HG02885 (cell line): ENCODE results near the gene CYS1.
"Not testable (repeated sequence)": the region's sequence is repeated elsewhere in the genome, so short reads cannot be mapped to it uniquely, and the experiment has no call there.

Source experiments
- ATAC-seq: cut with Tn5 transposase; IDR thresholded peaks from one replicate; pipeline ENCODE4 v1.9.1; 2021; ENCODE audit warnings: mild to moderate bottlenecking; ENCODE audit not compliant: unreplicated experiment, poor library complexity

Gene CYS1

DNA sequence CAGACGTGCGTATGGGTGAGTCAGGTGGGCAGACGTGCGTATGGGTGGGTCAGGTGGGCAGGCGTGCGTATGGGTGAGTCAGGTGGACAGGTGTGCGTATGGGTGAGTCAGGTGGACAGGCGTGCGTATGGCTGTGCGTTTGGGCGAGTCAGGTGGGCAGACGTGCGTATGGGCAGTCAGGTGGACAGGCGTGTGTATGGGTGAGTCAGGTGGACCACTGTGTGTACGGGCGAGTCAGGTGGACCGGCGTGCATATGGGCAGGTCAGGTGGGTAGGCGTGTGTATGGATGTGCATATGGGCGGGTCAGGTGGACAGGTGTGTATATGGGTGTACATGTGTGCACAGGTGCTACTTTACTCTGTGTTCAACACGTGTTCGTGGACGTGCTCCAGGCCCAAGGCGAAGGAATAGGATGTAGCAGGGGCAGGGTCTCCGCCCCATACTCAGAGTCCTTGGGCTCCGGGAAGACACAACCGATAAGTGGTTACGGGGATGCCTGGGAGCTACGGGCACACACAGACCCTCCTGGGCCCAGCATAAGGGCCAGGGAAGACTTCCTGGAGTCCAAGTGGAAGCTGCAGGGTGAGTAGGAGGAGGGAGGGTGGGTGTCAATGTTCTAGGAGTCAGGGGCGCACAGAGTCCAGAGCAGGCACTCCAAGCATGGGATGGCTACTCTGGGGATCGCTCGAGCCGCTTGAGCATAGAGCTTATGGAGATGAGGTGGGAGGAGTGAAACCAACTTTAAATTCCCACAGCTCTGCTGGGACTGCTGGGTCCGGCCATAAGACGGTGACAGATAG is 64.0 kb downstream of the CYS1 start:
- no peak for ATAC-seq

DNA sequence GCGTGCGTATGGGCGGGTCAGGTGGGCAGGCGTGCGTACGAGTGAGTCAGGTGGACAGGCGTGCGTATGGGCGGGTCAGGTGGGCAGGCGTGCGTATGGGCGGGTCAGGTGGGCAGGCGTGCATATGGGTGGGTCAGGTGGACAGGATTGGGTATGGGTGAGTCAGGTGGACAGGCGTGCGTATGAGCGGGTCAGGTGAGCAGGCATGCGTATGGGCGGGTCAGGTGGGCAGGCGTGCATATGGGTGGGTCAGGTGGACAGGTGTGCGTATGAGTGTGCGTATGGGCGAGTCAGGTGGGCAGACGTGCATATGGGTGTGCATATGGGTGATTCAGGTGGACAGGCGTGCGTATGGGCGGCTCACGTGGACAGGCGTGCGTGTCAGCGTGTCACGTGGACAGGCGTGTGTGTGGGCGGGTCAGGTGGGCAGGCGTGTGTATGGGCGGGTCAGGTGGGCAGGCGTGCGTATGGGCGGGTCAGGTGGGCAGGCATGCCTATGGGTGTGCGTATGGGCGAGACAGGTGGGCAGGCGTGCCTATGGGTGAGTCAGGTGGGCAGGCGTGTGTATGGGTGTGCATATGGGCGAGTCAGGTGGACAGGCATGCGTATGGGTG is 64.7 kb downstream of the CYS1 start:
- not testable (repeated sequence) for ATAC-seq

DNA sequence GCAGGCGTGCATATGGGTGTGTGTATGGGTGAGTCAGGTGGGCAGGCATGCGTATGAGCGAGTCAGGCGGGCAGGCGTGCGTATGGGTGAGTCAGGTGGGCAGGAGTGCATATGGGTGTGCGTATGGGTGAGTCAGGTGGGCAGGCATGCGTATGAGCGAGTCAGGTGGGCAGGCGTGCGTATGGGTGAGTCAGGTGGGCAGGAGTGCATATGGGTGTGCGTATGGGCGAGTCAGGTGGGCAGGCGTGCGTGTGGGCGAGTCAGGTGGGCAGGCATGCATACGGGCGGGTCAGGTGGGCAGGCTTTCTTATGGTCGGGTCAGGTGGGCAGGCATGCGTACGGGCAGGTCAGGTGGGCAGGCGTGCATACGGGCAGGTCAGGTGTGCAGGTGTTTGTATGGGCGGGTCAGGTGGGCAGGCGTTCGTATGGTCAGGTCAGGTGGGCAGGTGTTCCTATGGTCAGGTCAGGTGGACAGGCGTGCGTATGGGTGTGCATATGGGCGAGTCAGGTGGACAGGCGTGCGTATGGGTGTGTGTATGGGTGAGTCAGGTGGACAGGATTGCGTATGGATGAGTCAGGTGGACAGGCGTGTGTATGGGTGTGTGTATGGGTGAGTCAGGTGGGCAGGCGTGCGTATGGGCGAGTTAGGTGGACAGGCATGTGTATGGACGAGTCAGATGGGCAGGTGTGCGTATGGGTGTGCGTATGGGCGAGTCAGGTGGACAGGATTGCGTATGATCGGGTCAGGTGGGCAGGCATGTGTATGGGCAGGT is 65.6 kb downstream of the CYS1 start:
- no peak for ATAC-seq

DNA sequence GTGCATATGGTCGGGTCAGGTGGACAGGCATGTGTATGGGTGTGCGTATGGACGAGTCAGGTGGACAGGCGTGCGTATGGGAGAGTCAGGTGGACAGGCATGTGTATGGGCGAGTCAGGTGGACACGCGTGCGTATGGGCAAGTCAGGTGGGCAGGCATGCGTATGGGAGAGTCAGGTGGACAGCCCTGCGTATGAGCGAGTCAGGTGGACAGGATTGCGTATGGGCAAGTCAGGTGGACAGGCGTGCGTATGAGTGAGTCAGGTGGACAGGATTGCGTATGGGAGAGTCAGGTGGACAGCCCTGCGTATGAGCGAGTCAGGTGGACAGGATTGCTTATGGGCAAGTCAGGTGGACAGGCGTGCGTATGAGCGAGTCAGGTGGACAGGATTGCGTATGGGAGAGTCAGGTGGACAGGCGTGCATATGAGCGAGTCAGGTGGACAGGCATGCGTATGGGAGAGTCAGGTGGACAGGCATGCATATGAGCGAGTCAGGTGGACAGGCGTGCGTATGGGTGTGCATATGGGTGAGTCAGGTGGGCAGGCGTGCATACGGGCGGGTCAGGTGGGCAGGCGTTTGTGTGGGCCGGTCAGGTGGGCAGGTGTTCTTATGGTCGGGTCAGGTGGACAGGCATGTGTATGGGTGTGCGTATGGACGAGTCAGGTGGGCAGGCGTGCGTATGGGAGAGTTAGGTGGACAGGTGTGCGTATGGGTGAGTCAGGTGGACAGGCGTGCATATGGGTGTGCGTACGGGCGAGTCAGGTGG is 66.4 kb downstream of the CYS1 start:
- ATAC-seq = not testable (repeated sequence)

DNA sequence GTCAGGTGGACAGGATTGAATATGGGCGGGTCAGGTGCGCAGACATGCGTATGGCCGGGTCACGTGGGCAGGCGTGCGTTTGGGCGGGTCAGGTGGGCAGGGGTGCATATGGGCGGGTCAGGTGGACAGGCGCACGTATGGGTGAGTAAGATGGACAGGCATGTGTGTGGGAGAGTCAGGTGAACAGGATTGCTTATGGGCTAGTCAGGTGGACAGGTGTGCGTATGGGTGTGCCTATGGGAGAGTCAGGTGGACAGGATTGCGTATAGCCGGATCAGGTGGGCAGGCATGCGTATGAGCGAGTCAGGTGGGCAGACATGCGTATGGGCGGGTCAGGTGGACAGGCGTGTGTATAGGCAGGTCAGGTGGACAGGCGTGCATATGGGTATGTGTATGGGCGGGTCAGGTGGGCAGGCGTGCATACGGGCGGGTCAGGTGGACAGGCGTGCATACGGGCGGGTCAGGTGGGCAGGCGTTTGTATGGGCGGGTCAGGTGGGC is 67.2 kb downstream of the CYS1 start:
- no peak for ATAC-seq

DNA sequence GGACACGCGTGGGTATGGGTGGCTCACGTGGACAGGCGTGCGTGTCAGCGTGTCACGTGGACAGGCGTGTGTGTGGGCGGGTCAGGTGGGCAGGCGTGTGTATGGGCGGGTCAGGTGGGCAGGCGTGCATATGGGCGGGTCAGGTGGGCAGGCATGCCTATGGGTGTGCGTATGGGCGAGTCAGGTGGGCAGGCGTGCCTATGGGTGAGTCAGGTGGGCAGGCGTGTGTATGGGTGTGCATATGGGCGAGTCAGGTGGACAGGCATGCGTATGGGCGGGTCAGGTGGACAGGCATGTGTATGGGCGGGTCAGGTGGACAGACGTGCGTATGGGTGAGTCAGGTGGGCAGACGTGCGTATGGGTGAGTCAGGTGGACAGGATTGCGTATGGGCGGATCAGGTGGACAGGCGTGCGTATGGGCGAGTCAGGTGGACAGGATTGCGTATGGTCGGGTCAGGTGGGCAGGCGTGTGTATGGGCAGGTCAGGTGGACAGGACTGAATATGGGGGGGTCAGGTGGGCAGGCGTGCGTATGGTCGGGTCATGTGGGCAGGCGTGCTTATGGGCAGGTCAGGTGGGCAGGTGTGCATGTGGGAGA is 67.7 kb downstream of the CYS1 start:
- ATAC-seq = not testable (repeated sequence)

DNA sequence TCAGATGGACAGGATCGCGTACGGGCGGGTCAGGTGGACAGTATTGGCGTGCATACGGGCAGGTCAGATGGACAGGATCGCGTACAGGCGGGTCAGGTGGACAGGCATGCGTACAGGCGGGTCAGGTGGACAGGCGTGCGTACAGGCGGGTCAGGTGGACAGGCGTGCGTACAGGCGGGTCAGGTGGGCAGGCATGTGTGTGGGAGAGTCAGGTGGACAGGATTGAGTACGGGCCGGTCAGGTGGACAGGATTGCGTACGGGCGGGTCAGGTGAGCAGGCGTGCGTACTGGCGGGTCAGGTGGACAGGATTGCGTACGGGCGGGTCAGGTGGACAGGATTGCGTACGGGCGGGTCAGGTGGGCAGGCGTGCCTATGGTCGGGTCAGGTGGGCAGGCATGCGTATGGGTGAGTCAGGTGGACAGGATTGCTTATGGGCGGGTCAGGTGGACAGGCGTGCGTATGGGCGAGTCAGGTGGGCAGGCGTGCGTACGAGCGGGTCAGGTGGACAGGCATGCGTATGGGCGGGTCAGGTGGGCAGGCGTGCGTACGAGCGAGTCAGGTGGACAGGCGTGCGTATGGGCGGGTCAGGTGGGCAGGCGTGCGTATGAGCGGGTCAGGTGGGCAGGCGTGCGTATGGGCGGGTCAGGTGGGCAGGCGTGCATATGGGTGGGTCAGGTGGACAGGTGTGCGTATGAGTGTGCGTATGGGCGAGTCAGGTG is 68.4 kb downstream of the CYS1 start:
- ATAC-seq = not testable (repeated sequence)

DNA sequence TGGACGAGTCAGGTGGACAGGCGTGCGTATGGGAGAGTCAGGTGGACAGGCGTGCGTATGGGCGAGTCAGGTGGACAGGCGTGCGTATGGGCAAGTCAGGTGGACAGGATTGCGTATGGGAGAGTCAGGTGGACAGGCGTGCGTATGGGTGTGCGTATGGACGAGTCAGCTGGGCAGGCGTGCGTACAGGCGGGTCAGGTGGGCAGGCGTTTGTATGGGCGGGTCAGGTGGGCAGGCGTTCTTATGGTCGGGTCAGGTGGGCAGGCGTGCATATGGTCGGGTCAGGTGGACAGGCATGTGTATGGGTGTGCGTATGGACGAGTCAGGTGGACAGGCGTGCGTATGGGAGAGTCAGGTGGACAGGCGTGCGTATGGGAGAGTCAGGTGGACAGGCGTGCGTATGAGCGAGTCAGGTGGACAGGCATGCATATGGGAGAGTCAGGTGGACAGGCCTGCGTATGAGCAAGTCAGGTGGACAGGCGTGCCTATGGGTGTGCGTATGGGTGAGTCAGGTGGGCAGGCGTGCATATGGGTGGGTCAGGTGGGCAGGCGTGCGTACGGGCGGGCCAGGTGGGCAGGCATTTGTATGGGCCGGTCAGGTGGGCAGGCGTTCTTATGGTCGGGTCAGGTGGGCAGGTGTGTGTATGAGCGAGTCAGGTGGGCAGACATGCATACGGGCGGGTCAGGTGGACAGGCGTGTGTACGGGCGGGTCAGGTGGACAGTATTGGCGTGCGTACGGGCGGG is 69.2 kb downstream of the CYS1 start:
- not testable (repeated sequence) for ATAC-seq

DNA sequence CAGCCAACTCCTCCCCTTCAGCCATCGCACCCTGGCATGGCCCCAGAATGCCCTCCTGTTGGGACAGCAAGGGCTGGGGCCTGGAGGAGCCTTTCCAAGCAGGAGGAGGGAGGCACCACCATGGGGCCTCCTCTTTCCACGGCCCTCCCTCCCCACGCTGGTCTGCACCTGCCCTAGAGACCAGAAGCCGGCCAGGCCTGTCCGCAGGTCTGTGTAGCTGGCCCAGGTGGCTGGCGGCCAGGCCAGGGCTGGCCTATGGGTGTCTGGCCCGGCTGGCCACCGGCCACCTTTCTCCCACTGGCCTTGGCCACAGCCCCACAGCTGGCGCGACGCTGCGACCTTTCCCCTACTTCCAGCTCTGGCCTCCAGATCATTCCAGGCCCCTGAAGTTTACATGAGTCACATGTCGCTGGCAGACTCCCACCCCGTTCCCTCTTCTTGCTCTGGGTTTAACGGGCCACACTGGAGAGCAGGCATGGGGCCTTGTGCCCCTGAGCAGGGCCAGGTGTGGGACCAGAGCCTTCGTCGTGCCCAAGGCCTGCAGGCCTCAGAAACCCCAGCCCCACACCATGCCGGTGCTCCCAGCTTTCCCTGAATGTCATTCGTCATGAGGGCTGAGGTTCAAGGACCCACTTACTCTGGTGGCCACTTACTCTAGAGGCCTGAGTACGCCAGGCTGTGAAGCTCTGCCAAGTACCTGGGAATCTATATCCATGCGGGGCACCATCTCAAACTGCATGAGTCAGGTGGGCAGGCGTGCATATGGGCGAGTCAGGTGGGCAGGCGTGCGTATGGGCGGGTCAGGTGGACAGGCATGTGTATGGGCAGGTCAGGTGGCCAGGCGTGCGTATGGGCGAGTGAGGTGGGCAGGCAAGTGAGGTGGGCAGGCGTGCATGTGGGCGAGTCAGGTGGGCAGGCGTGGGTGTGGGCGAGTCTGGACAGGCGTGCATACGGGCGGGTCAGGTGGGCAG is 70.1 kb downstream of the CYS1 start:
- no peak for ATAC-seq

DNA sequence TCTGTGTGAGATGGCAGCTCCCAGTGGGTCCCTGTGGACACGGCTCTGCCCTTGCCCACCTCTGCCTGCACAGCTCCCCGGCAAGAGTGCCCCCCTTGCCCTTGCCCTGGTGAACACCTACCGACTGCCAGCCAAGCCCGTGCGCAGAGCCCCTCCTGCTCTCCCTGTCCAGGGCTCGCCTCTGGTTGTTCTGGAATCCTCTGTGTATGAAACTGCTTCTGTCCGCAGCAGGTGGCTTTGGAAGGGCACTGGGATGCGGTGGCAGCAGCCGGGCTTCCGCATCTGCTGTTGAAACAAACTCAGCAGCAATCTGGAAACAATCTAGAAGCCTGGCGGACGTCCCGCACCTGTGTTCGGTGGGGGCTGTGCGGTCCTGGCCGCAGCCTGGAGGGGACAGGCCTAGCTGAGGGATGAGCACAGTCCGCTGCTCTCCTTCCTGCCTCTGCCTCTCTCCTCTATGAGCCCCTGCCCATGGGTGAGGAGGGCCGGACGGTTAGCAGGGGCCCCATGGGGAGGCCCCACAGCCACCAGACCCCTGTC is 70.9 kb downstream of the CYS1 start:
- no peak for ATAC-seq

DNA sequence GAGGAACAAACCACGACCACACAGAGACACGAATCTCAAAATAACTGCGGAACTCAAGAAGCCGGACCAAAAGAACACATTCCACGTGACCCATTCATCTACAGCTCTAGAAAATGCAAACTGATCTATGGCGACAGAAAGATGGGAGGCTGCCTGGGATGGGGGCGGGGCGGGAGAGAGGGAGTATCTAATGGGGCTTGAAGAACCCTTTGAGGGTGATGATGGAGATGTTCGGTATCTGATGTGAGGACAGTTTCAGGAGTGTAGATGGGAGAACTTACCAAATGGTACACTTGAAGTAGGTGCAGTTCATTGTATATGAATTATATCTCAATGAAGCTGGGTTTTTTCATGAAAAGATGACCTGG is 71.4 kb downstream of the CYS1 start:
- no peak for ATAC-seq

DNA sequence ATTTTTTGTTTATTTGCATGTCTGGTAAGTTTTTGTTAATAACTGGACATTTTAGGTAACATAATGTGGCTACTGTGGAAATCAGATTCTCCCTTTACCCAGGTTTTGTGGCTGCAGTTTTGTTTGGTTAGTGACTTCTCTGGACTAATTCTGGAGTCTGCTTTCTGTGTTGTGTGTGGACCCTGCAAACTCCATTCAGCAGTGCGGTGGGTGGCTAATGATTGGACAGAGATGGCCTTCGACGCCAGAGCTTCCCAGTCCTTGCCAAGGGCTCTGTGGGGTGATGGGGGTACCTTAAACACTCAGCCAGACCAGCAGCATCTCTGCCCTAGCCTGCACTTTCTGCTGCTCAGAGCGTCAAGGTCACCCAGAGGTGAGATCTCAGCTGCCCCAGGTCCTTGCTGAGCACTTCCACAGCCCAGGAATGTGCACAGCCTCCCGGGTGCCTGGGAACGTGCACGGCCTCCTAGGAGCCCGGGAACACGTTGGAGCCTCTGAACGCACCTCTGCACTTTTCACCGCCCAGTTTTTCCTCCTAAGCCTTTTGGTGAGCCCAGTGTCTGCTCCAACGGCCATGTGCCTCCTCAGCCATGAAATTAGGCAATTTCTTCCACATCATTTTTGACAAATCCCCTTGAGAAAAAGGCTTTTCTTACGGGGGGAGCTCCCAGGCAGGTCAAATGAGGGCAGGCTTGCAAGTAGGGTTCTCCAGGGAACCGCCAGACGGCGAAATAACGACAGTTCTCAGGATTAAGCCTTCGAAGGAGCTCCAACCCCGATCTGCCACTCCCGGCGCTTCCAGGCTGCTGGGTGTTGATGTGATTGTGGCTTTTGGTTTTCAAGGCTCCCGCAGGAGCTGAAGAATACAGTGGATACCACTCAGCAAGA is 72.0 kb downstream of the CYS1 start:
- no peak for ATAC-seq

DNA sequence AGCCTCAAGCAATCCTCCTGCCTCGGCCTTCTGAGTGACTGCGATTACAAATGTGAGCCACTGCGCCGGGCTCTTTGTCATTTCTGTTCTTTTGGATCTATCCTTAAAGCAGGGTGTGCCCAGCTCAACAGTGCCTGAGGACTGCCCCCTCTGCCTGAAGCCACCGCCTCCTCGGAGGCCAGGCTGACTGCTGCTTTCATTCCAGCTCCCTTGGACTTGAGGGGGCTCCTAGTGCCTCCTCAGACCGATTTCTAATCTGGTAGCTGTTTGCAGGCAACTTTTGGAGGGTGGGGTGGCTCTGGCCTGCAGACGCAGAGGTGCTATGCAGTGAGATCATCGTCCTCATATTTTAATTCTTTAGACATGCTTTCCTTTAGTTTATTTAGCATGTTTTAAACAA is 72.8 kb downstream of the CYS1 start:
- no peak for ATAC-seq
